ENCODE measurements around the gene CENPU. TPM values are rescaled to one million over a fixed set of nuclear protein-coding genes. Genes with fewer than 3 reads are reported as not detected.
"Not testable (repeated sequence)": the region's sequence is repeated elsewhere in the genome, so short reads cannot be mapped to it uniquely, and the experiment has no call there.

CENPU gene
- total RNA-seq, 1 donor from 2014 or later, result 28.2 TPM

- no peak for DNase-seq
Measured at GRCh38 chr4:184664445-184665210, 69.3 kb downstream of the CENPU start.

DNA sequence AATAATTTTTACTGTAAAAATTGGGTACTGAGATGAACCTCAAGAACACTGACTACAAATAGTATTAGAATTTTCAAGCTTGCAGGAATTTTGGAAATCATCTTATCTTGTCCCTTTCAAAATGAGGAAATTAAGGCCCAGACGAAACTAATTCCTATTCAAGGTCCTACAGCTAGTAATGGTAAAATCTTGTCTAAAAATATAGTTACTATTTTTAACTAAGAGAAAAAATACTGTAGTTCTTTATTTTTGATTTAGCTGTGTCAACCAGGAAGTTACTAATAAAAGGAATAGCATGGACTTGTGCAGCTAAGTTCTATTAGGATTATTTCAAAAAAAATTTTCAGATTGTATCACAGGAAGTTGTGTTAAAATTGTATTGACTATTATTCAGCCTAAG lies 71.7 kb downstream of the CENPU start:
- DNase-seq, result no peak

- no peak for DNase-seq
Measured at GRCh38 chr4:184660978-184661377, 72.9 kb downstream of the CENPU start.

DNA sequence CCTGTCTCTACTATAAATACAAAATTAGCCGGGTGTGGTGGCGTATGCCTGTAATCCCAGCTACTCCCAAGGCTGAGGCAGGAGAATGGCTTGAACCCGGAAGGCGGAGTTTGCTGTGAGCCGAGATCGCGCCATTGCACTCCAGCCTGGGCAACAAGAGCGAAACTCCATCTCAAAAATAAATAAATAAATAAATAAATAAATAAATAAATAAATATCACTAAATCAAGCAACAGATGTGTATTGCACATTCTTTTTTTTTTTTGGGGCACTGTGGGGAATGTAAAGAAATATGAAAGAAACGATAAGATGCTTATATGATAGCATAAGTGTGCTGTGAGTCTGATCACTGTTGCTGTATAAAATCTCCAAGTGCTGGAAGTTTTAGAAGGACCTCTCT lies 76.1 kb downstream of the CENPU start:
- not testable (repeated sequence) for DNase-seq

- DNase-seq, result no peak
Measured at GRCh38 chr4:184657144-184657543, 76.8 kb downstream of the CENPU start.

GRCh38 chr4:184655889-184656869 lies 77.7 kb downstream of the CENPU start:
- DNase-seq, result peak; percentile 90

DNA sequence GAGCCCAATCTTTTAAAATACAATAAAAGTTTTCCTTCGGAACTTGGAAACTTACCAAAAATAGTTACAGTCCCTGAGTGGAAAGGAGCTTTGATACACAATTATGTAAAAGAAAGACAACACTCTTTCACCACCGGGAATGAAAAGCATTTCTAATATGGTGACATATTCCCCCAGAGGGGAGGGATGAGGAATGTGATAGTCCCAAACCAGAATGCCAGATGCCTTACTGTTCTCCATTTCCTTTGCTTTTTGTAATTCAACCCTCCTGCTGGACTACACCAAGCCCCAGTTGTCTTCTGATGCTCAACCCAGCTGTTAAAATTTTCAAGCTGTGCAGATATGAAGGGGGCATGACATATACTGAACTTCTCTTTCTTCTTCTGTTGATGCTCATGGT lies 80.2 kb downstream of the CENPU start:
- peak; percentile 93 for DNase-seq

DNA sequence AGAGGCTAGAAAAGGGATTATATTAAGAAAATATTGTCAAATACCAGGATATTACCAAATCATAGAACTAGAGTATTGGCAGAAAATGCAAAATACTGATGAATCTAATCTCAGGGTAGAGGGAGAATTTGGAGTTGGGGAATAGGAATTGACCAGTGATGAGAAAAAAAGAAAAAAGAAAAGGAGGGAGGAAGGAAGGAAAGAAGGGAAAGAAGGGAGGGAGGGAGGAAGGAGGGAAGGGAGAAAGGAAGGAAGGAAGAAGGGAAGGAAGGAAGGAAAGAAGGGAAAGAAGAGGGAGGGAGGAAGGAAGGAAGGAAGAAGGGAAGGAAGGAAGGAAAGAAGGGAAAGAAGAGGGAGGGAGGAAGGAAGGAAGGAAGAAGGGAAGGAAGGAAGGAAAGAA lies 81.2 kb downstream of the CENPU start:
- DNase-seq, result not testable (repeated sequence)

DNA sequence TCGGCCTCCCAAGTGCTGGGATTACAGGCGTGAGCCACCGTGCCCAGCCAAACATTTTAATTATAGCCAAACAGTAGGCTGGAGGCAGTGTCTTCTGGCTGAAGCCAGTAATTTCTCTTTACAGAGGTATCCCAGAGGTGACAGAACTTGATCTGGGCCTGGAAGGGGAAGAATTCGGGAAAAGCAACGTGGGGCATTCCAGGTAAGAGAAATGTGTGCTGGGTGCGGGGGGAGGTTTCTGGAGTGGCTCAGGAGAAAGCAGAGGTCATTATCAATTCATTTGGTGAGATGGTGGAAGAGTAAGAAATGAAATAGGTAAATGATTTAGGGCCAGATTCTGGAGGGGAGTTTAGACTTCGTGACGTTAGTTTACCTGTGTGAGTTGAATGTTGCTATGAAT lies 82.0 kb downstream of the CENPU start:
- no peak for DNase-seq

GRCh38 chr4:184649971-184650855 lies 83.7 kb downstream of the CENPU start:
- peak; percentile 66 for DNase-seq

DNA sequence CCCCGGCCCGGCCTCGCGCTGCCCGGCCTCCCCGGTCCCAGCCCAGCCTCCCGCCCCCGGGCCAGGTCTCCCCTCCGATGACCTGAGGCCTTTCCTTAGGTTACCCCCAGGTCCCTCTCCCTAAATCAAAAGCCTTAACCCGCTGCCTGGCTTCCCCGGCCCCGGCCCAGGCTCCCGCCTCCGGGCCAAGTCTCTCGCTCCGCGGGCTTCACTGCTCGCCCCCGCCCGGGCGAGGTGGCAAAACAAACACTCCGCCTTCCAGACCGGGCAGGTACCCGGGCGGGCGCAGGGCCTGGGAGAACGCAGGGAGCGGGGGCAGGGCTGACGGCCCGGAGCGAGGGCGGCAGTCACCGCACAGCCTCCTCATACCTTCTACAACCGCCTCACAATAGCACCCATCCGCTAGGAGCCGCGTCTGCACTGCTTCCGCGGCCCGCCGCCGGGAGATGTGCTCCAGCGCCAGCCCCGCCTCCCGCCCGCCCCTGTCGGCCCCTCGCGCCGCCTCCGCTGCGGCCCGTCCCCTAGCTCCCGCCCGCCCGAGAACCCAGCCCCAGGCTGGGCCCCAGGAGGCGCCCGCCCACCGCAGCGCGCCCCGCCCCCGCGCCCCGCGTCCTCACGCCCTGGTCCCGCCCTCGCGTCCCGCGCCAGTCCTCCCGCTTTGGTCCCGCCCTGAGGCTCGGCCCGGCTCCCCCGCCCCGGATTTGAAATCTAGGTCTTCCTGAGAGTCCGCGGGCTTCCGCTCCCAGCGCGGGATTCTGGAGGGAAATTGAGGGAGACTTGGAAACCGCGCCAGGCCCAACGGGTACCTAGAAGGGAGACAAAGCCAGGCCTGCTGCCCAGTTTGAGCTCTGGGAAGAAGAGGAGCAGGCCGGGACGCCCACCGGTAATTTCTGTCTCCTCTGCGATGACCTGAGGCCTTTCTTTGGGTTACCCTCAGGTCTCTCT lies 84.6 kb downstream of the CENPU start, which contains the start of the genes CASP3 and PRIMPOL:
TSS of gene CASP3 (minus strand) at position 422 of the 945 bp plus-strand sequence. CDS start 10,994 bp downstream, outside the sequence.
TSS of gene PRIMPOL (plus strand) at position 713 of the 945 bp plus-strand sequence. CDS start 7,403 bp downstream, outside the sequence.
- peak; percentile 98 for DNase-seq

DNA sequence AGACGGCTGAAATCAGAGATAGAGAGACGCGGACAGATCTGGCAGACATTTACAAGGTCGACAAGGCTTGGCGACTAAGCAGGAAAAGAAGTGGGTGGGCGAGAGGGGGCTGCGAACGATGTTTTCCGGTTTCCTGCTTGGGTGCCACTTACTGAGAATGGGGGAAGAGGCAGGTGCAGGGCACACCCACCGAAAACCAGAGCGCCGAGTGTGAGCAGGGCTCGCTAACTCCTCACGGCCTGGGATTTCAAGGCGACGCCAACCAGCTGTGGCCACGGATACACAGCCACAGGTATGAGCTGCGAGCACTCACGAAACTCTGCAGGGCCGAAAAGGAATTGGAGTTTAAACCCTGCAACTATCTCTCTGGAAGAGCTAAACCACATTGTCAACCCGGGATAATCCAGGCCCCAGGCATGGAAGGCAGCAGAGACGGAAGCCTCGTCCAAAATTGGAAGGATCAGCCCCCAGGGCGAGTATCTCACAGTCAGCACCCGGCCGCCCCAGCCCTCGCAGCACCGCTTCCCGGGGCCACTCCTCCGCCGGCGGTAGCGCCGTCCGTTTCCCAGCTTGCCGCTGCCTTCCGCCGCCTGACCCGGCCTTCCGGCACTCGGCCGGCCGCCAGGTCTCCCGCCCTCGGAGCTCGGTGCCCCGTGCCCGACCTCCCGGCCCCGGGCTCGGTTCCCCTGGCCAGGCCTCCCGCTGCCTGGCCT lies 85.4 kb downstream of the CENPU start:
- peak; percentile 70 for DNase-seq

- DNase-seq, result no peak
Measured at GRCh38 chr4:184648054-184648312, 85.9 kb downstream of the CENPU start.

DNA sequence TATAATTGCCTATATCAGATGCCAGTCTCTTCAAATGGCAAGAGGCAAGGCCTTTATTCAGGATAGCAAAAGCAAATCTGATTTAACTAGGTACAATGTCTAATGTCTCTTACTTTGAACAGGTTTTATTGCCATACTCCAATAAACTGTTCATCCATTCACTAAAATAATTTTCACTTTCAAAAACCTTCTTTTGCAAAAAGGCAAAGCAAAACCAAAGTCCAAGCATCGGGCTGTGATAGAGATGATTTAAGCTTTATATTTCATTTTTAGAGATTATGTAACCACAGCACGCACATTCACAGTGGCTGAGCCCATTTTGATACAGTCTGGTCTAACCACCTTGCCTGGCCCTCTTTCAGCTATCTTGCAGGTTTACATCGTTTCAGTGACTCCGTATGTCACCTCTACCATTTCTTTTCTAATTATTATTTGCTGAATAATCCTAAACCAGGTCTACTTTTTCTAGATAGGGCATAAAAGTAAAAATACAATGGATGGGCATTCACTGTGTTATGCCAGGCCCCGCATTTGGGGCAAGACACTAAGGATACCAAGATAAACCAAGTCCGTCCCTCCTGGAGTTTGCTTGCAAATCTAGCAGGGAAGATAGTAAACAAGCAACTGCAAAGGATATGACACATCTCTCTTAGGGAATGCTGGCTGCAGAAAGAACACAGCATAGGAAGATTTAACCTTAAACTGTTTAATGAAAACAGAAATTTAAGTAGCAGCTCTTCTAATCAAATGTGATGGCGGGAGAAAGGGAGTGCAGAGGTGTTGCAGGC lies 86.4 kb downstream of the CENPU start:
- no peak for DNase-seq

GRCh38 chr4:184645904-184646610 lies 87.8 kb downstream of the CENPU start:
- DNase-seq, result no peak

GRCh38 chr4:184644553-184645307 lies 89.2 kb downstream of the CENPU start:
- DNase-seq, result no peak

Data from tongue (tissue), 2 donors.